Caco-2 (cell line): ENCODE data around the gene MTX1. TPM values are rescaled to one million over a fixed set of nuclear protein-coding genes. Genes with fewer than 3 reads are reported as not detected.
A peak's percentile ranks its signal among the peaks of the same experiment; 100 is the strongest.

Source experiments
- BruUV-seq: library from RNA; stranded (reverse); fragments of 400-500 nt; replicated peaks from 2 replicates; lab custom pipeline; 2021; lab: Mats Ljungman, UMichigan
- CTCF ChIA-PET: fragments of 300-600 bp; sonication (Branson Sonifier 250); formaldehyde crosslinking; loops from one replicate; lab custom pipeline; 2022; ENCODE audit warnings: antibody characterized with exemption; lab: Charles Lee
- POLR2A ChIA-PET: fragments of 300-600 bp; sonication (Branson Sonifier 250); formaldehyde crosslinking; loops from one replicate; lab custom pipeline; 2022; ENCODE audit warnings: antibody characterized with exemption; lab: Charles Lee
- DNase-seq, 2 experiments: peaks; one replicate each; pipeline versions ENCODE4 v3.0.0 to v3.0.0-alpha.2; 2020 to 2022
- H3K27me3 ChIP-seq: replicated peaks from 2 replicates; pipeline ENCODE4 v1.6.0; 2011; ENCODE audit warnings: low read length; ENCODE audit not compliant: control insufficient read depth, insufficient read depth
- H3K36me3 ChIP-seq: 2 replicates; pipeline ENCODE4 v1.5.1; 2011; ENCODE audit warnings: low read length; ENCODE audit not compliant: control insufficient read depth, insufficient read depth
- H3K4me1 ChIP-seq: fragments of 250-450 bp; sonication (Bioruptor Pico); 2 replicates; pipeline ENCODE4 v1.5.1; 2020; ENCODE audit warnings: mild to moderate bottlenecking
- H3K4me3 ChIP-seq: 2 replicates; pipeline ENCODE4 v1.5.1; 2011; ENCODE audit warnings: low read depth, mild to moderate bottlenecking, control low read depth, low read length
- H3K9me3 ChIP-seq: fragments of 250-450 bp; sonication (Bioruptor Pico); 2 replicates; pipeline ENCODE4 v1.5.1; 2020; ENCODE audit warnings: mild to moderate bottlenecking, moderate library complexity
- H3K27ac Mint-ChIP-seq: one replicate; pipeline ENCODE4 v1.8.0; 2022; ENCODE audit warnings: mixed read lengths; ENCODE audit not compliant: unreplicated experiment
- H3K27me3 Mint-ChIP-seq: one replicate; pipeline ENCODE4 v1.8.0; 2022; ENCODE audit warnings: mixed read lengths; ENCODE audit not compliant: insufficient read depth, unreplicated experiment
- H3K36me3 Mint-ChIP-seq: one replicate; pipeline ENCODE4 v1.8.0; 2022; ENCODE audit warnings: mild to moderate bottlenecking, mixed read lengths; ENCODE audit not compliant: insufficient read depth, unreplicated experiment
- H3K4me1 Mint-ChIP-seq: one replicate; pipeline ENCODE4 v1.8.0; 2022; ENCODE audit warnings: low read depth, mixed read lengths; ENCODE audit not compliant: unreplicated experiment
- H3K4me3 Mint-ChIP-seq: one replicate; pipeline ENCODE4 v1.8.0; 2022; ENCODE audit warnings: mild to moderate bottlenecking, moderate library complexity, mixed read lengths; ENCODE audit not compliant: unreplicated experiment
- H3K9me3 Mint-ChIP-seq: one replicate; pipeline ENCODE4 v1.8.0; 2022; ENCODE audit warnings: mixed read lengths; ENCODE audit not compliant: unreplicated experiment
- intact Hi-C: fragments of 100-400 bp; cut with micrococcal nuclease; formaldehyde crosslinking; loops from one replicate; pipeline ENCODE4 v1.10.0; 2022; ENCODE audit not compliant: unreplicated experiment
- total RNA-seq: library from RNA; stranded (reverse); gene quantifications from 2 replicates; pipeline ENCODE4 v1.2.3, GENCODE V29; 2022
- TF ChIP-seq, protein P1 (sequence below), 2 experiments: fragments of 200-600 bp in 1 of 2; IDR thresholded peaks; 1 replicate in 1 of 2; 2 replicates in 1 of 2; pipeline versions ENCODE4 v1.5.1 to v1.8.0; 2011 to 2022; ENCODE audit warnings: antibody characterized with exemption in 1 of 2, control low read depth in 1 of 2, inconsistent platforms in 1 of 2, low read depth in 1 of 2, low read length in 1 of 2, mild to moderate bottlenecking in 1 of 2, moderate library complexity in 1 of 2; ENCODE audit not compliant: insufficient read depth in 1 of 2, severe bottlenecking in 1 of 2, unreplicated experiment in 1 of 2

The MTX1 gene
- total RNA-seq, 1 experiment from 2014 or later: 65.3 TPM

DNA sequence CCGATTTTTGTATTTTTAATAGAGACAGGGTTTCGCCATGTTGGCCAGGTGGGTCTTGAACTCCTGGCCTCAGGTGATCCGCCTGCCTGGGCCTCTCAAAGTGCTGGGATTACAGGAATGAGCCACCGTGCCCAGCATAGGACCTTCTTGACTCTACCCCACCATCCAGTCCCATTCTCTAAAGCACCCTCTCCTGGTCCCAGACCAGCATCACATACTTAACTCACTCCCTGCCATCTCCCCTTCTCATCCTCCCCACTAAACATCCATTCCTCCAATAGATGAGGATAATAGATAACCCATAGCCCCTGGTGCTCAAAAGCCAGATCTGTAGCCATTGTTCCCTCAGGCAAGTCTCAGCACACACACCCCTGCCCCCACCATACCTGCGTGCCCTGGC is 44.7 kb downstream of the MTX1 start:
- Mint-ChIP-seq H3K9me3 (no peaks in the 10 kb centered on the region), H3K36me3 (peaks cover 15% of the 10 kb centered on the region), H3K27ac (no peak overlapping the region), H3K4me3 (peak overlapping the region; percentile 92), H3K4me1 (peaks cover 22% of the 10 kb centered on the region), H3K27me3 (no peaks in the 10 kb centered on the region)
- no peak for DNase-seq
- TF ChIP-seq, protein P1, sequence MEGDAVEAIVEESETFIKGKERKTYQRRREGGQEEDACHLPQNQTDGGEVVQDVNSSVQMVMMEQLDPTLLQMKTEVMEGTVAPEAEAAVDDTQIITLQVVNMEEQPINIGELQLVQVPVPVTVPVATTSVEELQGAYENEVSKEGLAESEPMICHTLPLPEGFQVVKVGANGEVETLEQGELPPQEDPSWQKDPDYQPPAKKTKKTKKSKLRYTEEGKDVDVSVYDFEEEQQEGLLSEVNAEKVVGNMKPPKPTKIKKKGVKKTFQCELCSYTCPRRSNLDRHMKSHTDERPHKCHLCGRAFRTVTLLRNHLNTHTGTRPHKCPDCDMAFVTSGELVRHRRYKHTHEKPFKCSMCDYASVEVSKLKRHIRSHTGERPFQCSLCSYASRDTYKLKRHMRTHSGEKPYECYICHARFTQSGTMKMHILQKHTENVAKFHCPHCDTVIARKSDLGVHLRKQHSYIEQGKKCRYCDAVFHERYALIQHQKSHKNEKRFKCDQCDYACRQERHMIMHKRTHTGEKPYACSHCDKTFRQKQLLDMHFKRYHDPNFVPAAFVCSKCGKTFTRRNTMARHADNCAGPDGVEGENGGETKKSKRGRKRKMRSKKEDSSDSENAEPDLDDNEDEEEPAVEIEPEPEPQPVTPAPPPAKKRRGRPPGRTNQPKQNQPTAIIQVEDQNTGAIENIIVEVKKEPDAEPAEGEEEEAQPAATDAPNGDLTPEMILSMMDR (IDR thresholded peaks at IDR 0.05; ENCODE audit: insufficient read depth in 1 of 2, low read depth in 1 of 2, low read length in 1 of 2, severe bottlenecking in 1 of 2, unreplicated experiment in 1 of 2): no peak
- Histone ChIP-seq H3K36me3 (no peaks in the 10 kb centered on the region), H3K9me3 (no peaks in the 10 kb centered on the region), H3K4me1 (peaks cover 4% of the 10 kb centered on the region; the same call in 1 of the 2 replicates), H3K4me3 (no peak overlapping the region), H3K27me3 (no peaks in the 10 kb centered on the region)
- intact Hi-C loops: no loop called here
- BruUV-seq: no TSS peak
- ChIA-PET POLR2A (no interaction called here), CTCF (no interaction called here)

DNA sequence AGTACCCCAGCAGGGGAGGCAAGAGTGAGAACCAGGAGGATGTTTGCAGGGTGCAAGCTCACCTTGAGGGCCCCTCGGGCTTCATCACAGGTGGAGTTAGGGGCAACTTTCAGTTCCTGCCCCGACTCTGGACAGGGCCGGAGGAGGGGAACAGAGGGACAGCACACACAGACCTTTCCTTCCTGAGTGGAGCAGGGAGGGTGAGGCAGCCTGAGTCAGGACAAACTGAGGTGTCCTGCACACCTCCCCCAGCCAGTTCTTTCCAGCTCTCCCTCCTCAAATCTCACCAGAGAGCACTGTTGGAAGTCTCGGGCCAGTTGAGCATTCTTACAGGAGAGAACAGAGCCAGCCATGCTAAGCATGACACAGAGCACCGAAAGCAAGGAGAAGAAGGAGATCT is 45.3 kb downstream of the MTX1 start:
- Mint-ChIP-seq H3K9me3 (no peaks in the 10 kb centered on the region), H3K4me1 (peaks cover 22% of the 10 kb centered on the region), H3K4me3 (peak overlapping the region; percentile 92), H3K36me3 (peaks cover 21% of the 10 kb centered on the region), H3K27me3 (no peaks in the 10 kb centered on the region), H3K27ac (no peak overlapping the region)
- ChIA-PET CTCF (no interaction called here), POLR2A (no interaction called here)
- TF ChIP-seq, protein P1 (IDR thresholded peaks at IDR 0.05; ENCODE audit: insufficient read depth in 1 of 2, low read depth in 1 of 2, low read length in 1 of 2, severe bottlenecking in 1 of 2, unreplicated experiment in 1 of 2): no peak
- H3K4me3 ChIP-seq: no peak overlapping the region
- intact Hi-C loops: no loop called here
- H3K4me1 ChIP-seq: peaks cover 4% of the 10 kb centered on the region; the same call in 1 of the 2 replicates
- no peaks in the 10 kb centered on the region for H3K36me3 ChIP-seq
- no peak for DNase-seq
- BruUV-seq: no TSS peak
- no peaks in the 10 kb centered on the region for H3K27me3 ChIP-seq
- no peaks in the 10 kb centered on the region for H3K9me3 ChIP-seq

DNA sequence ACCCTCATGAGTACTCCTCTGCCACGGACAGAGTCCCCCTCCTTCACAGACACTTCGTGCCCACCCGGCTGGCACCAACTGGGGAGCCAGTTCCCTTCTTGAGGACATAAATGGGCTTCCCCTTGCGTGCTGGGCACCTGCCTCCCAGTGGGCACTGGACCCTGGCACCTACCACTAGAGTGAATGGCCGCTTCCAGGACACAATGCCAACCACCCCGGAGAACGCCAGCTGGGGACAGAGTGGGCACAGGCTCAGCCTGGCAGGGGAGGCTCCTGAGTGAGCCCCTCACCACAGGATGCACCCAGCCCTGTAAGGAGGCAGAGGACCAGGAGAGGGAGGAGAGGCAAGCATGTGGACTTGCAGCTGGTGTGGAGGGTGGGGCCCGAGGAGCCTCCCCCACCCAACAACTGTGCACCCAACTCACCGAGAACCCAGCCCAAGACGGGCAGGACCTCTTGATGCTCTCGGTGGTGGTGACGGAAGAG is 45.8 kb downstream of the MTX1 start:
- CTCF ChIA-PET: no interaction called here
- no TSS peak for BruUV-seq
- no peaks in the 10 kb centered on the region for H3K27me3 ChIP-seq
- DNase-seq: no peak
- Mint-ChIP-seq H3K4me1 (peaks cover 22% of the 10 kb centered on the region), H3K36me3 (peaks cover 23% of the 10 kb centered on the region), H3K27me3 (no peaks in the 10 kb centered on the region), H3K27ac (no peak overlapping the region), H3K4me3 (peak overlapping the region; percentile 92), H3K9me3 (no peaks in the 10 kb centered on the region)
- TF ChIP-seq, protein P1 (IDR thresholded peaks at IDR 0.05; ENCODE audit: insufficient read depth in 1 of 2, low read depth in 1 of 2, low read length in 1 of 2, severe bottlenecking in 1 of 2, unreplicated experiment in 1 of 2): no peak
- peaks cover 4% of the 10 kb centered on the region; the same call in 1 of the 2 replicates for H3K4me1 ChIP-seq
- intact Hi-C loops: no loop called here
- peak overlapping the region; percentile 52 for H3K4me3 ChIP-seq
- POLR2A ChIA-PET: no interaction called here
- H3K9me3 ChIP-seq: no peaks in the 10 kb centered on the region
- no peaks in the 10 kb centered on the region for H3K36me3 ChIP-seq
